WI38 (cell line): ENCODE results near the gene RRP12.

Source experiments
- H3K4me3 ChIP-seq: 2 replicates; pipeline ENCODE4 v1.5.1; 2011; ENCODE audit warnings: low read depth, mild to moderate bottlenecking, control low read depth, low read length
- TF ChIP-seq, protein P1 (sequence below): IDR thresholded peaks from 2 replicates; pipeline ENCODE4 v1.5.1; 2012; ENCODE audit warnings: low read depth, mild to moderate bottlenecking, control low read depth, low read length

RRP12 gene

GRCh38 chr10:97367126-97367649 lies 34.0 kb downstream of the RRP12 start:
- TF ChIP-seq, protein P1, sequence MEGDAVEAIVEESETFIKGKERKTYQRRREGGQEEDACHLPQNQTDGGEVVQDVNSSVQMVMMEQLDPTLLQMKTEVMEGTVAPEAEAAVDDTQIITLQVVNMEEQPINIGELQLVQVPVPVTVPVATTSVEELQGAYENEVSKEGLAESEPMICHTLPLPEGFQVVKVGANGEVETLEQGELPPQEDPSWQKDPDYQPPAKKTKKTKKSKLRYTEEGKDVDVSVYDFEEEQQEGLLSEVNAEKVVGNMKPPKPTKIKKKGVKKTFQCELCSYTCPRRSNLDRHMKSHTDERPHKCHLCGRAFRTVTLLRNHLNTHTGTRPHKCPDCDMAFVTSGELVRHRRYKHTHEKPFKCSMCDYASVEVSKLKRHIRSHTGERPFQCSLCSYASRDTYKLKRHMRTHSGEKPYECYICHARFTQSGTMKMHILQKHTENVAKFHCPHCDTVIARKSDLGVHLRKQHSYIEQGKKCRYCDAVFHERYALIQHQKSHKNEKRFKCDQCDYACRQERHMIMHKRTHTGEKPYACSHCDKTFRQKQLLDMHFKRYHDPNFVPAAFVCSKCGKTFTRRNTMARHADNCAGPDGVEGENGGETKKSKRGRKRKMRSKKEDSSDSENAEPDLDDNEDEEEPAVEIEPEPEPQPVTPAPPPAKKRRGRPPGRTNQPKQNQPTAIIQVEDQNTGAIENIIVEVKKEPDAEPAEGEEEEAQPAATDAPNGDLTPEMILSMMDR, result no peak
- H3K4me3 ChIP-seq, result no peak overlapping the region

DNA sequence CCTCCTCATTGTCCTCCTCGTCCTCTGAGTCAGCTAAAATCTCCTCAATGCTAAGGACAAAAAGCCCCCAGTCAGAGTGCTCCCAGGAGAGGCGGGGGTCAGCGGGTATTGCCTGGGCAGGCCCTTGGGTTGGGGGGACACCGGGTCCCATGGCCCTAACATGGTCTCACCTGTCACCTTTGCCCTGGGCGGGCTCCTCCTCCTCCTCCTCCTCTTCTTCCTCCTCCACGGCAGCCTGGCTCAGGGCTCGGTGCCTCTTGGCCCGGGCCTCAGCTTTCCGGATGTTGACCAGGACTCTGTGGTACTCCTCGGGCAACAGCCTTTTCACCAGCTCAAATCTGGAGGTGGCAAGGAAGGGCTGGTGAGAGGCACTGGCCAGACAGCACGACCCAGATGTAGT lies 34.6 kb downstream of the RRP12 start:
- TF ChIP-seq, protein P1, result no peak
- no peak overlapping the region for H3K4me3 ChIP-seq

- no peak overlapping the region for H3K4me3 ChIP-seq
- TF ChIP-seq, protein P1, result no peak
These were observed 35.3 kb downstream of the RRP12 start for GRCh38 chr10:97365761-97366351.

DNA sequence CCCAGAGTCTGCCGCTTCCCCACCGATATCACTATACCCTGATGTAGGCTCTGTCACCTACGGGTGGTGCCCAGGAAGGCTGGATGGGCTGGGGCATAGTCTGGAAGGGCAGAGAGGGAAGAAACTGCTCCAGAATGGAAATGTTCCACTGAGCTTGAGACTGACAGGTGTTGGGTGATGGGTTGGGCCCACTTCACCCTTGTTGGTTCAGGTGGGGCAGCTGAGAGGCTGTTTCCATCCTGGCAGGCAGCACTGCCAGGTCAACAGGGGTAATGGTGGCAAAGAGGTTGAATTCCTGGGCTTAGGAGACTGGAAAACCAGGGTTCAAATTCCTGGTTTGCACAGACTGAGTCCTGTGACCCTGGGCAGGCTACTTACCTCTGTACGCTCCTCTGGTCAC lies 38.1 kb downstream of the RRP12 start:
- H3K4me3 ChIP-seq, result no peak overlapping the region

GRCh38 chr10:97362310-97363033 lies 38.7 kb downstream of the RRP12 start:
- H3K4me3 ChIP-seq, result no peak overlapping the region
- TF ChIP-seq, protein P1, result no peak

More for the DNA sequence above, 38.1 kb downstream of the RRP12 start:
- TF ChIP-seq, protein P1, result no peak

- no peak overlapping the region for H3K4me3 ChIP-seq
- TF ChIP-seq, protein P1, result no peak
These were observed 39.6 kb downstream of the RRP12 start for GRCh38 chr10:97361537-97361901.
